Stimulated activated CD8-positive, alpha-beta memory T cell treated with anti-CD3 and anti-CD28 coated beads, Interleukin-2, amount 100 ng/mL, for 48 hours (primary cell): ENCODE results near the gene MDC1.
"Not testable (repeated sequence)": the region's sequence is repeated elsewhere in the genome, so short reads cannot be mapped to it uniquely, and the experiment has no call there.

Experiments used
- DNase-seq, 2 donors: peaks; one replicate each; pipeline ENCODE4 v3.0.0-alpha.2; 2020; ENCODE audit warnings: low read depth in 2 of 2

MDC1 gene

DNA sequence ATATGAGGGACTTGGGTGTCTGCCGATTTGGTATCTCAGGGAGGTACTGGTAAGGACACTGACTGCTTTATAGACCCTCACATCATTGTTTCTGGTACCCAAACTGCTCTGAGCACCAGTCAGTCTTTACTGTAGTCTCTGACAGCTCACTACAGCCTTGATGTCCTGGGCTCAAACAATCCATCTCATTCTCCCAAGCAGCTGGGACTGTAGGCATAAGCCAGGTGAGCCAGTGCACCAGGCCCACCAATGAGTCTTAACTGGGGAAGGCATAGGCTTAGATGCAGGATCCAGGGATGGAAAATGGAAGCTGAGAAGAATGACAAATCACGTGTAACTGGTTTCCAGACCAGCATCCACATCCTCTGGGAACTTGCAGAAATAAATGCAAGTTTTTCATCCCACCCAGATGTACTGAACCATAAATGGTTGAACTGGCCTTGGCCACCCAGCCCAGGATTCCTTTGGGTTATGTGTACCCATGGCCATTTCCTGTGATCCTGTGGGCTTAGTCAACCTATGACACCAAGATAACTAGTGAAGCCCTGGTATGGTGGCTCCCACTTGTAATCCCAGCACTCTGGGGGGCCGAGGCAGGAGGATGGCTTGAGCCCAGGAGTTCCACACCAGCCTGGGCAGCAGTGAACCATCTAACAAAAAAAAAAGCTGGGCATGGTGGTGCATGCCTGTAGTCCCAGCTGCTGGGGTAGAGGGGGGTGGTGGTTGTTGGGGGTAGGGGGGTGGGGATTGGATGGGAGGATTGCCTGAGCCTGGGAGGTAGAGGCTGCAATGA is 8.8 kb upstream of the MDC1 start:
- no peak for DNase-seq

- DNase-seq = no peak
Observed at GRCh38 chr6:30724906-30725667, 8.0 kb upstream of the MDC1 start.

DNA sequence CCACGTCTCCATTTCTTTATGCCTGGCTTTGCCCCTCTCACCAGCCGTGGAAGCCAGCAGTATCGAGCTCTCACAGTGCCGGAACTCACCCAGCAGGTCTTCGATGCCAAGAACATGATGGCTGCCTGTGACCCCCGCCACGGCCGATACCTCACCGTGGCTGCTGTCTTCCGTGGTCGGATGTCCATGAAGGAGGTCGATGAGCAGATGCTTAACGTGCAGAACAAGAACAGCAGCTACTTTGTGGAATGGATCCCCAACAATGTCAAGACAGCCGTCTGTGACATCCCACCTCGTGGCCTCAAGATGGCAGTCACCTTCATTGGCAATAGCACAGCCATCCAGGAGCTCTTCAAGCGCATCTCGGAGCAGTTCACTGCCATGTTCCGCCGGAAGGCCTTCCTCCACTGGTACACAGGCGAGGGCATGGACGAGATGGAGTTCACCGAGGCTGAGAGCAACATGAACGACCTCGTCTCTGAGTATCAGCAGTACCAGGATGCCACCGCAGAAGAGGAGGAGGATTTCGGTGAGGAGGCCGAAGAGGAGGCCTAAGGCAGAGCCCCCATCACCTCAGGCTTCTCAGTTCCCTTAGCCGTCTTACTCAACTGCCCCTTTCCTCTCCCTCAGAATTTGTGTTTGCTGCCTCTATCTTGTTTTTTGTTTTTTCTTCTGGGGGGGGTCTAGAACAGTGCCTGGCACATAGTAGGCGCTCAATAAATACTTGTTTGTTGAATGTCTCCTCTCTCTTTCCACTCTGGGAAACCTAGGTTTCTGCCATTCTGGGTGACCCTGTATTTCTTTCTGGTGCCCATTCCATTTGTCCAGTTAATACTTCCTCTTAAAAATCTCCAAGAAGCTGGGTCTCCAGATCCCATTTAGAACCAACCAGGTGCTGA is 7.0 kb upstream of the MDC1 start:
- not testable (repeated sequence) for DNase-seq

DNA sequence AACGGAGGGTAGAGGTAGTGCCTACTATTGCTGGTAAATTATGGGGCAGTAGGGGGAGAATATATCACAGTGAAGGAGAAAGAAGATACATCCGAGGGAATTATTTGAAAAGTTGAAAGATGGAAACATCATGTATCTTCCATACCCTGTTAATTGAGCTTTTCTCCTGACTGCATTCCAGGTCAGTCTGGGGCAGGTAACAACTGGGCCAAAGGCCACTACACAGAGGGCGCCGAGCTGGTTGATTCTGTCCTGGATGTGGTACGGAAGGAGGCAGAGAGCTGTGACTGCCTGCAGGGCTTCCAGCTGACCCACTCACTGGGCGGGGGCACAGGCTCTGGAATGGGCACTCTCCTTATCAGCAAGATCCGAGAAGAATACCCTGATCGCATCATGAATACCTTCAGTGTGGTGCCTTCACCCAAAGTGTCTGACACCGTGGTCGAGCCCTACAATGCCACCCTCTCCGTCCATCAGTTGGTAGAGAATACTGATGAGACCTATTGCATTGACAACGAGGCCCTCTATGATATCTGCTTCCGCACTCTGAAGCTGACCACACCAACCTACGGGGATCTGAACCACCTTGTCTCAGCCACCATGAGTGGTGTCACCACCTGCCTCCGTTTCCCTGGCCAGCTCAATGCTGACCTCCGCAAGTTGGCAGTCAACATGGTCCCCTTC is 6.2 kb upstream of the MDC1 start:
- DNase-seq = not testable (repeated sequence)

- peak; percentile 67 to 81 for DNase-seq
Observed at GRCh38 chr6:30722280-30723112, 5.4 kb upstream of the MDC1 start.

DNA sequence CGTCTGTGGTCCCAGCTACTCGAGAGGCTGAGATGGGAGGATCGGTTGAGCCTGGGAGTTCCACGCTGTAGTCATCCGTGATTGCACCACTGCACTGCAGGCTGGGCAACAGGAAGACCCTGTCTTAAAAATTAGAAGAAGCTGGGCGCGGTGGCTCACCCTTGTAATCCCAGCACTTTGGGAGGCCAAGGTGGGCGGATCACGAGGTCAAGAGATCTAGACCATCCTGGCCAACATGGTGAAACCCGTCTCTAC is 4.9 kb upstream of the MDC1 start:
- DNase-seq = not testable (repeated sequence)

DNA sequence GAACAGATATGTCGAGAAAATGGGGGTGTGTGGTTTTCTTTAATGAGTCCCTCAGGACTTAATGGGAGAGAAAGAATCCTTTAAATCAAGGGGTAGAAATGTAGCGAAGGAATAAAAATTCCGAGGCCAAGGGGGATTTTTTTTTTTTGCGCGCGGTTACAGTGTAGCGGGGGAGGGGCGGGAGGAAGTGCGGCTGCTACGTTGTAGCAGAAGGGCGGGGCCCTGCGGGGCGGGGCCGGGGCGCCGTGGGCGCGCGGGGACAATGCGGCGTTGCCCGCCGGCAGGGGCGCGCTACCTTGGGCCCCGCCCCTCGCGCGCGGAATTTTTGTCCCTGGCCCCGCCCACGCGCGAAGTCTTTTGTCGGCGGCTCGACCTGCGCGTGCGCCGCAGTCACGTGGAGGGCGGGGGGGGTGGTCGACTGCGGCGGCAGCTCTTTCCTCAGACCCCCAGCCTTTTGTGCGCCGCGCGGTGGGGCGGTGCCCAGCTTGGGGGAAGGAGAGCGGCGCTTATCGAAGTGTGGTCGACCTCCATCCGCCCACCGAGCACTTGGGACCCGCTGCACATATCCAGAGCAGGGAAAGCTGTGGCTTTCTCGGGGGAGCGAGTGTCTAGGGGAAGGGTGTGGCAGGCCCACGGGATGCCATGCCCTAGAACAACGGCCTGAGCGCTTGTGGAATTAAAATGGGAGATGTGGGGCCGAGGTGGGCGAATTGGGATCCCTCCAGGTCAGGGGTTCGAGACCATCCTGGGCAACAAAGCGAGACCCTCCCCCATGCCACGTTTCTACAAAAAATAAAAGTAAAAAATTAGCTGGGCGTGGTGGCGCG is 4.3 kb upstream of the MDC1 start:
- DNase-seq = peak; percentile 93 to 97

DNA sequence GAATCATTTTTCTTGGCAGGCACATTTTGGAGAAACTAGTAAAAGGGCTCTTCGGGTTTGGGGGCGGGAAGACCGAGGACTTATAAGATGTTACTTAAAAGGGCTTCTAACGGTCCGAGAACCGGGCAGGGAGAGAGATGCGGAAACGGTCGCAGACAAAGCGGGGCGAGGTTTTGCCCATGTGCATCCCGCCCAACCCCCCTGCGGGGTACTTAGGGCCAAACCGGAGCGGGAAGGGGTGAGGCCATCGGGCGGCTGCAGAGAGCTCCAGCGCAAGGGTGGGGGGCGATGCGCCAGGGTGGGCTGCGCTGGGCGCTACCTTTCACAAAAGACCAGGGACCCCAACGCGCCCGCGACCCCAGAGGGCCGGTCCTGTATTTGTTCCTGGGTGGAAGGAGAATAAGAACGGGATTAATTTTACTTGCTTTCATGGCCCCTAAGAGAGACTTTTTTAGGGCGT is 3.7 kb upstream of the MDC1 start:
- peak; percentile 55 to 59 for DNase-seq

DNA sequence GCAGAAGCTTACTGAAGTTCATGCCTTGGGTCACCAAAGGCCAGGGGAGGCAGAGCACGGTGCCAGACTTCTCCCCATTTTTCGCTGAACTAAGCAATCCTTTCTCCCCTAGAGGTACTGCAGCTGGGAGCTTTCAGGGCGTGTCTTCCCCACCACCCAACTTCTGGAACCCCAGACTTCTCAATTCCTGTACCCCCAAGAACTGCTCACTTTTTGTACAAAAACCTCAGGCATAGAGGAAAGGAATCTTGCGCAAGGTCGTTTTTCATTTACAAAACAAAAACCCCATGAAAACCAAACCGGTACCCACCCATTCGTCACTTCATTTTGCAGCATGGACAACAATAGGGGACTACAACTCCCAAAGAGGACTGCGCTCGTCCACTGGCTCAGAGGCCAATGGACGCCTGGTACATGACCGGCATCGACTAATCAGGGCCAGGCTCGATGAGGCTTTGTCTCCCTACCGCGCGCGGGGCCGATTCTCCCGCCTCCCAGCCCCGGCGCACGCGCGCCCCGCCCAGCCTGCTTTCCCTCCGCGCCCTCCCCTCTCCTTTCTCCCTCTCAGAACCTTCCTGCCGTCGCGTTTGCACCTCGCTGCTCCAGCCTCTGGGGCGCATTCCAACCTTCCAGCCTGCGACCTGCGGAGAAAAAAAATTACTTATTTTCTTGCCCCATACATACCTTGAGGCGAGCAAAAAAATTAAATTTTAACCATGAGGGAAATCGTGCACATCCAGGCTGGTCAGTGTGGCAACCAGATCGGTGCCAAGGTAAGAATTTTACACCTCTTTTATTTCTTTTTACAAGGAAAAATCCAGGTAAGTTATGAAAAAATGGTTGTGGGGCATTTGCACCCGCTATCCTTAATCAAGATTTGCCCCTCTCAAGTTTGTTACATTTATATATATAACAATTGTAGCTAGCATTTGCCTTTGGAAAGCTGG is 3.0 kb upstream of the MDC1 start, which contains the start of gene TUBB:
Gene TUBB, plus strand, starts transcription at position 562 of the 947 bp plus-strand sequence. Its CDS starts 155 bp downstream, at position 717.
- peak; percentile 93 for DNase-seq

DNA sequence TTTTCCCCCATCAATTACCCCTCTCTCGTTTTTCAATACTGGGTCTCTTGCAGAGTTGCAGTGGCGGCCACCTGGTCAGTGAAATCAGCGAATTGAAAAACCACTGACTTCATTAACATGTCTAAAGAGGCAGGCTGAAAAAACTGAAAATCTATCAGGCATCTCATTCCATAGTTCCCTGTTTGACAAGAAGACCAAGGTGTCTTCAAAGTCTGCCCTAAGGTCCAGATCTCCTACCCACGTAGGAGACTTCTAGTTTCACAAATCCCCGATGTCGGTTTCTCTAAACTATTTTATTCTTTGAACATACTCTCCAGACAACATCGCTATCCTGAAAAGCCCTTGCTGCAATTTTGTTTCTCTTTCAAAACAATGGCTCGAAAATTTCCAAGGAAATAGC is 2.3 kb upstream of the MDC1 start:
- no peak for DNase-seq

DNA sequence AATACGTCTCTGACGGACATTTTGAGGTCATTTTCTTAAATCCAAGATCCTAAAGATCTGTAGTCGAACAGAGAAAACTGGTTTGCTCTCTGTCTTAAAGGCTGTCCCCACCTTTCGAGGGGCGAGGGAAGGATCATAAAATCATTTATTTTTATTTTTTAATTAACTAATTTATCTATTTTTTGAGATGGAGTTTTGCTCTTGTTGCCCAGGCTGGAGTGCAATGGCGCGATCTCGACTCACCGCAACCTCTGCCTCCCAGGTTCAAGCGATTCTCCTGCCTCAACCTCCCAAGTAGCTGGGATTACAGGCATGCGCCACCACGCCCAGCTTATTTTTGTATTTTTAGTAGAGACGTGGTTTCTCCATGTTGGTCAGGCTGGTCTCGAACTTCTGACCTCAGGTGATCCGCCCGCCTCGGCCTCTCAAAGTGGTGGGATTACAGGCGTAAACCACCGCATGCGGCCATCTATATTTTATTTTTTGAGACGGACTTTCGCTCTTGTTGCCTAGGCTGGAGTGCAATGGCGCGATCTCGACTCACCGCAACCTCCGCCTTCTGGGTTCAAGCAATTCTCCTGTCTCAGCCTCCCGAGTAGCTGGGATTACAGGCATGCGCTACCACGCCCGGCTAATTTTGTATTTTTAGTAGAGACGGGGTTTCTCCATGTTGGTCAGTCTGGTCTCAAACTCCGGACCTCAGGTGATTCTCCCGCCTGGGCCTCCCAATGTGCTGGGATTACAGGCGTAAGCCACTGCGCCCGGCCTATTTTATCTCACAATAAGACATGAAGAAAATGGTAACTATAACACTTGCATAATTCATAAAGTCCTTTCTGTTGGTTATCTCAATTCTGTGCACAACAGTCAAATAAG is 1.0 kb upstream of the MDC1 start:
- DNase-seq = not testable (repeated sequence)

DNA sequence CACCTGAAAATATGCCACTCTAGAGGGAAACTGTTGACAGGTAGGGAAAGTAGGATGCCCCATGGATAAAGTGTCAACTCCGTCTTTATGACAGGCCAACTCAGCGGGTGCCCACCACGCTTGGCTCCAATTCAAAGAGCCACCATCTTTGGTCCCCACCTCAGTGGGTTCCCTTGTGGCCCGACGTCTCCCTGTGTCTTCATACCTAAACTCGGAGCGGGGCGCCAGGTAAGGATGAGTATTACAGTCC is 277 bp downstream of the MDC1 start:
- DNase-seq = no peak

DNA sequence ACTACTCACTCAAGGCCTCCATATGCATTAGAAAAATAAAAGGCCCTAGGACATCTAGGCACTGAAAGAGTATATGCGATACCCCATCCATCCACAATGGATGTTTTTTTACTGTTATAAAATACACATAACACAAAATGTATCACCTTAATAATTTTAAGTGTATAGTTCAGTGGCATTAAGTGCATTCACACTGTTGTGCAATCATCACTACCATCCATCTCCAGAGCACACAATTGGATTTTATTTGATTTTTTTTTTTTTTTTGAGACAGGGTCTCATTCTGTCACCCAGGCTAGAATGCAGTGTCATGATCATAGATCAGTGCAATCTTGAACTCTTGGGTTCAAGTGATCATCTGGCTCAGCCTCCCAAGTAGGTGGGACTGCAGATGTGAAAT is 2.8 kb downstream of the MDC1 start:
- DNase-seq = no peak

GRCh38 chr6:30712441-30712945 is 4.6 kb downstream of the MDC1 start:
- DNase-seq = no peak

DNA sequence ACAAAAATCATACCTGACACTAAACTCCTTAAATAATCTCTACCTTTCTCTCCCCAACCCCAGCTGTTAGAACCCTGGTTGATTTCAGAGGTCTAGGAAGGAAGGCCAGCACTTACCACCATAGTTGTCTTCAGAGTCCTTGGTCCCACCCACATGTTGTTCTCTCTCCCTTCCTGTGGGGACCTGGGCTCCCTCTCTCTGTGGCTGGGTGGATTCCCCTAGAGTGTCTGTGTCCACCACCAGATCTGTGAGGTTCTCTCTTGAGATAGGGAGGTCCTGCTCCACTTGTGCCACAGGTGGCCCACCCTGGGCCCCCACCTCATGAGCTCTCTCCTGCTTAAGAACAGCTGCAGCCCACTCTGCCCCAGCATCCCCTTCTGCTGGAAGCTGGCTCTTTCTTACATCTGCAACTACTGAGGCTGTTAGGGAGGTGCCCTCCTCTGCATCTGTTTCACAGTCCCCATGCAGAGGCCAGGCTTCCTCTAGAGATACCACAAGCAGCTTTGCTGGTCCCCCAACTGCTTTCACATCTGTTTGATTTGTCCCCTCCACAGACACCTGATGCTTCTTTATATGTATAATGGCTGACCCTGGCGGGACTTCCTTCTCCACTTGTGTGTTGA is 5.2 kb downstream of the MDC1 start:
- DNase-seq = no peak

GRCh38 chr6:30709101-30709868 is 7.8 kb downstream of the MDC1 start:
- no peak for DNase-seq
